Measurements from ENCODE around the gene BLOC1S1. TPM values are rescaled to one million over a fixed set of nuclear protein-coding genes. Genes with fewer than 3 reads are reported as not detected.

Gene BLOC1S1
- total RNA-seq, 4 donors from 2014 or later: 53.6 to 238 (median 140) TPM

DNA sequence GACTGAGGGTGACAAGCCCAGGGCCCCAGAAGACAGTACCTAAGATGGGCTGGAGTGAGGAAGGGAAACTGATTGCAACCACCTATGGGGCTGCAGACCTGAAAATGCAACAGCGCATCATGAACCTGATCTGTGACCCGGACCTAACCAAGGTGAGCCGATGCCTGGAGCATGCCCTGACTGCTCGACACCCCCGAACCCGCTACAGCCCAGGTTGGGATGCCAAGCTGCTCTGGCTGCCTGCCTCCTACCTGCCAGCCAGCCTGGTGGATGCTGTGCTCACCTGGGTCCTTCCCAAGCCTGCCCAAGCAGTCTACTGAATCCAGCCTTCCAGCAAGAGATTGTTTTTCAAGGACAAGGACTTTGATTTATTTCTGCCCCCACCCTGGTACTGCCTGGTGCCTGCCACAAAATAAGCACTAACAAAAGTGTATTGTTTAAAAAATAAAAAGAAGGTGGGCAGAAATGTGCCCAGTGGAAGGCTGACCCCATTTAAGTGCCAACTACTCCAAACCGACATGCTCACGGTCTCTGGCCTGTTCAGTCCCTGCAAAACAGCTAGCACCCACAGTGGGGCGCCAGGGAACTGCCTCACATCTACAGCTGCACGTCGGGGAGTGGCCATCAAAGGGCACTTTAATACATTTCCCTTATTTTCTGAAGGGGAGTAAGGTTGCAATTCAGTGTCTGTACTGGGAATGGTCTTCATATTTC lies 8.5 kb downstream of the BLOC1S1 start:
- Histone ChIP-seq H3K36me3 (no peaks in the 10 kb centered on the region), H3K4me1 (peaks cover 2 to 28% of the 10 kb centered on the region in 2 donors), H3K9me3 (no peaks in the 10 kb centered on the region), H3K4me3 (no peak overlapping the region), H3K27ac (no peak overlapping the region), H3K27me3 (no peaks in the 10 kb centered on the region)
- intact Hi-C loops (cut with DNase I; ENCODE audit: low total_unique reads): no loop called here
- TF ChIP-seq, protein P1, sequence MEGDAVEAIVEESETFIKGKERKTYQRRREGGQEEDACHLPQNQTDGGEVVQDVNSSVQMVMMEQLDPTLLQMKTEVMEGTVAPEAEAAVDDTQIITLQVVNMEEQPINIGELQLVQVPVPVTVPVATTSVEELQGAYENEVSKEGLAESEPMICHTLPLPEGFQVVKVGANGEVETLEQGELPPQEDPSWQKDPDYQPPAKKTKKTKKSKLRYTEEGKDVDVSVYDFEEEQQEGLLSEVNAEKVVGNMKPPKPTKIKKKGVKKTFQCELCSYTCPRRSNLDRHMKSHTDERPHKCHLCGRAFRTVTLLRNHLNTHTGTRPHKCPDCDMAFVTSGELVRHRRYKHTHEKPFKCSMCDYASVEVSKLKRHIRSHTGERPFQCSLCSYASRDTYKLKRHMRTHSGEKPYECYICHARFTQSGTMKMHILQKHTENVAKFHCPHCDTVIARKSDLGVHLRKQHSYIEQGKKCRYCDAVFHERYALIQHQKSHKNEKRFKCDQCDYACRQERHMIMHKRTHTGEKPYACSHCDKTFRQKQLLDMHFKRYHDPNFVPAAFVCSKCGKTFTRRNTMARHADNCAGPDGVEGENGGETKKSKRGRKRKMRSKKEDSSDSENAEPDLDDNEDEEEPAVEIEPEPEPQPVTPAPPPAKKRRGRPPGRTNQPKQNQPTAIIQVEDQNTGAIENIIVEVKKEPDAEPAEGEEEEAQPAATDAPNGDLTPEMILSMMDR (IDR thresholded peaks at IDR 0.05): peak in 3 of 4 experiments; percentile 46 to 53 (median 48)
- no peak for TF ChIP-seq POLR2A (IDR thresholded peaks at IDR 0.05)
- no peak for DNase-seq

DNA sequence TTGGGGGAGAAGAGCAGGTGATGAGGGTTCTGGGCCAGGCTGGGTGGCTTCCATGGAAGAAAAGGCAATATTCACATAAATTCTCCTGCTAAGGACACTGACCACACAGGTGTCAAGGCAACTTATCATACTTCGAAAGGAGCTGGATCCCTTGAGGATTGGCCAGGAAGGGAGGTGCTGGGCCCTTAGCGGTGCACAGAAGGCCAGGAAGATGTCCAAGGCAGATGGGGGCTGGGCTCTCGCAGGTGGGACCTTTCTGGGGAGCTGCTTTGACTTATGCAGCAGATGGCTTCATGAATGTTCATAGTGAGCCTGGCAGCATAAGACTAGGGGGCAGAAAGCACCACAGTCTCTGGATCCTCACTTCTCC lies 9.1 kb downstream of the BLOC1S1 start:
- DNase-seq: no peak
- Histone ChIP-seq H3K4me1 (peaks cover 0 to 22% of the 10 kb centered on the region in 2 donors), H3K4me3 (no peak overlapping the region), H3K27me3 (no peaks in the 10 kb centered on the region), H3K27ac (peak overlapping the region in 1 of 2 donors; percentile 10), H3K36me3 (no peaks in the 10 kb centered on the region), H3K9me3 (no peaks in the 10 kb centered on the region)
- TF ChIP-seq POLR2A (IDR thresholded peaks at IDR 0.05): no peak
- TF ChIP-seq, protein P1 (IDR thresholded peaks at IDR 0.05): no peak
- intact Hi-C loops (cut with DNase I; ENCODE audit: low total_unique reads): no loop called here

DNA sequence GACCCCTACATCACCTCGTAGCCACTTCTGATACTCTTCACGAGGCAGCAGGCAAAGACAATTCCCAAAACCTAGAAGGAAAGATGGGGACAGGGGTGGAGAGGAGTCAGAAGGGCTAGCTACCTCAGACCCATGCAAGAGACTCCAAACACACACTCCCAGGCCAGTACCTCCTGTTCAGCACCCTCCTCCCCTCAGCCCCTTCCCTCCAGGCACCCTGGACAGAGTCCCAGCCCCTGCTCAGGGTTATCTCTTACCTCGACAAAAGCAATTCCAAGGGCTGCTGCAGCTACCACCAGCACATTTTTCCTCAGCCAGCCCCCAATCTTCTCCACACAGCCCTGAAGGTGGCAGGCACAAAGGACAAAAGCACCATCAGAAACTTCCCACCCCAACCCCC lies 9.7 kb downstream of the BLOC1S1 start:
- peak overlapping the region in 1 of 2 donors; percentile 99 for H3K27ac ChIP-seq
- no peaks in the 10 kb centered on the region for H3K27me3 ChIP-seq
- no peaks in the 10 kb centered on the region for H3K36me3 ChIP-seq
- TF ChIP-seq, protein P1 (IDR thresholded peaks at IDR 0.05): no peak
- no peak for TF ChIP-seq POLR2A (IDR thresholded peaks at IDR 0.05)
- H3K4me3 ChIP-seq: no peak overlapping the region
- intact Hi-C loops (cut with DNase I; ENCODE audit: low total_unique reads): no loop called here
- DNase-seq: peak in 1 of 2 donors; percentile 12
- peaks cover 0 to 17% of the 10 kb centered on the region in 2 donors for H3K4me1 ChIP-seq
- H3K9me3 ChIP-seq: no peaks in the 10 kb centered on the region

DNA sequence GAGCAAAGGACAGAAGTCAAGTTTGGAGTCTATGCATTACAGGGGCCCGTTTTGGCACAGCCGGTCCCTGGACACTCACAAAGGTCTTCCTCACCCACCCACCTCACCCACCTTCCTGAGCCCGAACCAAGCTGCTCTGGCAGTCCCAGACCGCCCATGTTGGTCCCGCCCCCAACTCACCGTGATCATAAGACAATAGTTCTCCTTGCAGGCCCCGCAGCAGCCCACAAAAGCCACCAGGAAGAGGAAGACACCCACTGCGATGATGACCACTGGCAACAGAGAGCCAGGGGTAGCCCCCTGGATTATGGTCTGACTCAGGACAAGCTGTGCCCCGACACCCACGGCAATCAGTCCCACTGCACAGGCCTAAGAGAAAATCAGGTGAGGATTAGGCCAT lies 11.1 kb downstream of the BLOC1S1 start:
- peaks cover 0 to 8% of the 10 kb centered on the region in 2 donors for H3K4me1 ChIP-seq
- H3K27me3 ChIP-seq: no peaks in the 10 kb centered on the region
- intact Hi-C loops (cut with DNase I; ENCODE audit: low total_unique reads): no loop called here
- no peak for DNase-seq
- TF ChIP-seq, protein P1 (IDR thresholded peaks at IDR 0.05): no peak
- no peaks in the 10 kb centered on the region for H3K9me3 ChIP-seq
- peak overlapping the region; percentile 99 for H3K27ac ChIP-seq
- H3K4me3 ChIP-seq: peak overlapping the region in 1 of 2 donors; percentile 75
- H3K36me3 ChIP-seq: no peaks in the 10 kb centered on the region

DNA sequence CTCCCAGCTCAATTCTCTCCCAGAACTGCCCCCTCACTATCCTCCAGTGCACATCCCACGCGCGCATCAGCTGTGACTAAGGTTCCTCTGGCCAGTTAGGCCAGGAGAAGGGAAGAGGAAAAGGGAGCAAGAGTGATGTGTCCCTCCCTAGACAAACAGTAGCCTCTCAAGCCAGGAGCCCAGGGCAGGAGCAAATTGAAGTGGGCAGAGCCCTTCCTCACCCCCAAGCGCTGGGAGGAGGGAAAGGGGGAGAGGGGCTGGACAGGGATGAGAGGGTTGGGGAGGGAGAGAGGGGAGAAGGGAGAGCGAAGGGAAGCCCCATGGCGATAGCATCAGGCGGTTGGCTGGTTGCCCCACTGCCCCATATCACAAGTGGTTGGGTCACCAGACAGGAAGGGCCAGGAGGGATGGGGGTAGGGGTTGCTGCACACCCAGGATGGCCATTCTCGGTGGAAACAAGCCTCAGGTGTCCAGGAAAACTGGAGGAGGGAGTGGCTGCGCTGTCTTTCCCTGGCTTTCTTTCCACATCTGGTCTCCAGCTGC lies 11.9 kb downstream of the BLOC1S1 start:
- Histone ChIP-seq H3K27ac (peak overlapping the region; percentile 99), H3K9me3 (no peaks in the 10 kb centered on the region), H3K4me3 (peak overlapping the region; percentile 75 to 98), H3K36me3 (no peaks in the 10 kb centered on the region), H3K27me3 (no peaks in the 10 kb centered on the region), H3K4me1 (peaks cover 0 to 8% of the 10 kb centered on the region in 2 donors)
- intact Hi-C loops (cut with DNase I; ENCODE audit: low total_unique reads): no loop called here
- TF ChIP-seq POLR2A (IDR thresholded peaks at IDR 0.05): peak in 1 of 2 donors; percentile 22
- TF ChIP-seq, protein P1 (IDR thresholded peaks at IDR 0.05): no peak
- DNase-seq: peak; percentile 70 to 81

Measured in uterus (tissue), 4 donors.